Measurements from ENCODE around the gene URB2. TPM values are rescaled to one million over a fixed set of nuclear protein-coding genes. Genes with fewer than 3 reads are reported as not detected.

URB2 gene
- polyA plus RNA-seq, 1 donor = 8.7 TPM

DNA sequence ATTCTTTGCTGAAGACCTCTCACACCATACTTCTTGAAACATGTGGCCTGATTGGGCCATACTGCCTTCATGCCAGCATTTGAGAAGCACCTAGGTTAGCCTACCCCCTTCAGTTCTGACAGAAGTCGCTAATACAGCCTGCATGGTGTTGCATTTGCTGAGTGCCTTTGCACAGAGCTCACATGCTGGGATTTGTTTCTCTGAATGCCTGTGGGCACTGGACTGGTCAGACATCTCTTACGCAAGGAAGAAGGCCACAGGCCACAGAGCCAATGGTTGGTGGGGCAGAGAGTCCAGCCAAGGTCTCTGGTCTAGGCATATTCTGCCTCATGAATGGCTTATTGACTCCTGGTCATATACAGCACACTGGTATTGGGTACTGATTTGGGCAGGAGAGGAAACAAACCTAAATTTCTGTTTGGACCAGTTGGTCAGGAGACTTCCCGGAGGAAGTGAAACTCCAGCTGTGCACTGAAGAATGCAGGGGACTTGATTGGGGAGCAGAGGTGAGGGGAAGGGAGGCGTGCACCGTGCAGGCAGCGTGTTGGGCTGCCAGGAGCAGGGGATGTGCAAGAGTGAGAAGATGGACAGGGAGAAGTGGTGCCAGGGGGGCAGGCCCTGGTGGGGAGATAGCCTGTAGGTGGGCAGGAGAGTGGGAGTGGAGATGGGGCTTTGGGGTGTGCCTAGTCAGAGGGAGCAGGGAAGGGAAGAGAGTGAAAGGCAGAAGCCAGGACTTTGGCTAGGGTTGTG lies 18.1 kb downstream of the URB2 start:
- DNase-seq = no peak

DNA sequence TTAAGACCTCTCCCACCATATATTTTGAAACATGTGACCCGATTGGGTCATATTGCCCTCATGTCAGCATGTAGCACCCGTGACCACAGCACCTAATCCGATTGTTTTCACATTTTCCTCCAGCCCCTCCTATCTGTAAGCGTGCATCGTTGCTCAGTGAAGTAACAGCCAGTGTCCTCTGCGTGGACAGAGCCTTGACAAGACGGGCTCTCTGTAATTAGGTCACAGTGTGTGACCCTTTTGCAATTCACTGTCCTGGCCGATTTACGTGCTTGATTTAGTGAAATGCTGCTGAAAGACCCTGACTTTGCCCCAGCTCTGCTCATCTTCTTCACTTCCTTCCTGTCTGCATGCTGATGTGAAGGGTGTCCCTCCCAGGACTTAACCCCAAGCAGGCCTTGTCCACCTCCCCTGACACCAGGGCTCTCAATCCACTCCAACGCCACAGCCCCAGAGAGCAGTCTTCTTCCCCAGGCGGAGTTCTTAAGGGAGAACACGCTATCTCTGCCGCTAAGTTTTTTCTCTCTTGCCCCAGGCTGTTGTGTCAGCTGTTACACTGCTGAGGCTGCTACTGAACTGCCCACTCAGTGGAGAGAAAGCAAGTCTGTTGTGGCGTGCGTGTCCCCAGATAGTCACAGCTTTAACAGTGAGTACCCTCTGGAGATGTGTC lies 19.4 kb downstream of the URB2 start:
- no peak for DNase-seq

DNA sequence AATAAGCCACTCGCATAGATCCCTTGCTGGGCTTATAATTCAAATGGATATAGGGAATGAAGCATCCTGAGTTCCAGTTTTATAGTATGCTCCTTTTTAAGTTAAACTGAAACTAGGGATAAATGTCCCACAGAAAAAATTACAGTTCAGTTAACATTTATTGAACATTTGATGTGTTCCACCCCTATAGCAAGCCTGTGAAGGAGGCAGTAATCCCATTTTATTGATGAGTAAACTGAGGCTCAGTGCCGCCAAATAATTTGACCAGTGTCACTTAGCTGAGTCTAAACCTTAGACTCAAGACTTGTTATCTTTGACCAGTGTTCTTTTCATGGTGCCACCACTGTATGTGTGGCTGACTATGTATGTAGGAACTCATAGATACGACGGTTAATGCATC lies 22.4 kb downstream of the URB2 start:
- DNase-seq = no peak

DNA sequence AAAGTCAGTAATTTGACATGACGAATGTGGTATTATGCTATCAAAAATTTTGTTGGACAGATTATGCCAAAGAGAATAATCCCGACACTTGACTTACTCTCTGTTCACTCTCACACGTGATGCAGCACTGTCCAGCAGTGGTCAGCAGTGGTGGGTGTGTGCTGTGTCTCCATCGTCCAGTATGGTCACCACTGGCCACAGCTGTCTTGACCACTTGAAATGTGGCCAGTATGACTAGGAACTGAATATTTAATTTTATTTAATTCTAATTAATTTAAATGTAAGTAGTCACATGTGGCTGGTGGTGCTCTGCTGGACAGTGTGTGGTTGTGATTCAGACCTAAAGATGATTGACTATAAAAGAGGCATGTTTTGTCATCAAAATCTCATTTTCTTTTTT lies 24.0 kb downstream of the URB2 start:
- DNase-seq = no peak

DNA sequence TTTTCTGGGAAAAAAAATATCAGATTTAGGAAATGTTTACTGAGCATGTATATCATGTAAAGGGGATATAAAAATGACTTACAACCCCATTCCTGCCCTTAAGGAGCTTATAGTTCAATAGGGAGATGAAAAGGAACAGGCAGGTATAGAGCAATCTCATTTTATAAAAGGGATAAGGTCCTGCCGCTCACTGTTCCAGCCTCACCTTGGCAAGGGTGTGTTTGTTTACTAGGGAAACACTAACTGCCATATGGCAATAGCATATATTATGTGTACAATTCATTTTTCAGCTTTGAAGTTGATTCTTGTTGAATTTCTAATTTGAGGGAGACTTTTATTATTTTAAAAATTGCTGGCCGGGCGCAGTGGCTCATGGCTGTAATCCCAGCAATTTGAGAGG lies 25.5 kb downstream of the URB2 start:
- DNase-seq = no peak

DNA sequence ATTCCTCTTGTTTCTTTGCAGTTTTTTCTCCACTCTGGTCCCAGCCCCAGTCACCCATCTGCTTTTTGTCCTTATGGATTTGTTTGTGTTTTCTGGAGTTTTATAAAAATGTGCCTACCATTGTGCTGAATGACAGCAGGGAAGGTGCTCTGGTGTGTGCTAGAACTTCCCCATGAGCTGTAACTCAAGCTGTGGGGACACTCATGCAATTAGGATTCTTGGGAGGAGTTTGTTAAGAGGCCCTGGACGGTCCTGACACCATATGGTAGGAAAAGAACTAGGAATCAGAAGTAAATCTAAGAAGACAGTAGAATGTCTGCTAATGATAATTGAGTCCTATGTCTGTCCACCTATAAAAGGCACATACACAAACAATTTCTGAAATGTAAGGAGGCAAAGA lies 27.4 kb downstream of the URB2 start:
- DNase-seq = no peak

DNA sequence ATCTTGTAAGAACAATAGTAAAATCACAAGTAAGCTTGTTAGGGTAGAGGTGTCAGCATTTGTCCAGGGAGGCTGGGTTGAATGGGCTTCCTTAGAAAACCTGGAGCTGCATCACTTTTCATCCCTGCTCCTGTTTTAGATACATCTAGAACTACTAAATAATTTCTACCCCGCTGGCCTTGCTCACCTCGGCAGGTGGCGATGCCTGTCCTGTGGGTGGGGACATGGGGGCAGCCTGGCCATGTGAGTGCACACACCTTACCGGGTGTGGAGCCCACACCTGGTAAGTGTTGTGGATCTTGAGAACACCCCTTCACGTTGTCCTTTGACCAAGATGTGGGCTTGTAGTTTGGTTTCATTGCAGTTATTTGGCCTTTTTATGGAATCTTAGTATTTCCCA lies 29.7 kb downstream of the URB2 start:
- no peak for DNase-seq

DNA sequence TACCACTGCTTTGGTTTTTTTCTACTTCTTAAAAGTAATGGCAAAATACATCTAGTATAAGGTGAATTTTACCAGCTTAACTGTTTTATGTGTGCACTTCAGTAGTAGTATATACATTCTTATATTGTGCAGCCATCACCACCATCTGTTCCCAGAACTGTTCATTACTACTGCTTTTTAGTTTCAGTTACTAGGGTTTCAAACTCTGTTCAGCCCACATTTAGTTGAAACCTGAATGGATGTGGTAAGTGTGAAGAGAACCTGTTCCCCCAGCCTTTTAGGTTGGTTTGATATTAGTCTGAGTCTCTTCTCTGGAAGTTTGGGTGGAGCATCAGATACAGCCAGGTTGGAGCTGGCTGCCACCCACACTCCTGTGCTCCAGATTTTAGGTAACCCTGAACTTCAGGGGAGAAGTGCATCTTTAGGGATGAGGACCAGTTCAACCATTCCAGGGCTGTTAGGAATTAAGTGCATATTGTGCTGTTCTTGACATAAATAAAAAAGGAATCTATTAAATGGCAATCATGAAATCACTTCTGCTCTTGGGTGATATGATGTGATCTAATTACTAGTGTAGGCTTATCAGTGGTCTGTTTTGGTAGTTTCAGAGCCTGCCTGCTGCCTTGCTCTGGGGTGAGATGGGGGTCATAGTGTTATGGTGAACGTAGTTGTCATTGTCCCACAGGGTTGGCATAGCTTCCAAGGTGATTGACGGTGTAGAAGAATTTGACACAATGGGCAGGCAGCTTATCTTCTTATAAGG lies 32.1 kb downstream of the URB2 start:
- DNase-seq = no peak

DNA sequence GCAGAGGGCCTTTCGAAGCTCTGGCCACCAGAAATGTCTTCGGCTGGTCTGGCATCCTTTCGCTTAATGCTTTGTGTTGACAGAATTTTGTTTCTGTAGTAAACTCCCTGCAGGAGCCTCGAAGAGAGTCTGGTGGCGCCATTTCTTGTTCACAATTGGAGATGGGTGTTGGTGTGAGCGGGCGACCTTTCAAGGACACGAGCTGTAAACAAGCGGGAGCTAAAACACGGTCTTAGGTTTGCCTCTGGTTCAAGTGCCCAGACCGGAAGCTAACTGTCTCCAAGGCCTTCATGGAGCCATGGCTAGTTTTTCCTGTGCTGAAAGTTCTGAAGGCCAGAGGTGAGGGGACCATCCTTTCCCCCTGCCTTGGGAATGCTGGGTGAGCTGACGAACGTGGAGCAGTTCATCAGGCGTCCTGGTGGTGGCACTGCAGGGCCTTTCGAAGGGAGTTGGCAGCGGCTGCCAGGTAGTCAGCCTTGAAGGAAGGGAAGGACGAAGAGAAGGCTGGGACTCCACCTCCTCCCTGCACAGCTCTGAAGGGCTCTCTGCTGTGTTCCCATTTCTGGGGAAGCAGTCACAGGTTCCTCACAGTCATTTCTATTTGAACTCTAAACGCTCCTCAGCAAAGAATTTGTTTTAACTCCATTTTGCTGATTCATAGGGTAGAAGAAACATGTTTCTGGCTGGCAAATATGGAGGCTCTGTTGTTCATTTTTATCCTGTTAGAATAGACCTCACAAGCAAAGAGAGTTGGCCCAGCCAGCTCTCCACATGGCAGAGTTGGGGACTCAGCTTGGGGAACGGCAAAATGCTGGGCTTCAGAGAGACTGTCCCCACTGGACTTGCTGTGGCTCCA lies 35.2 kb downstream of the URB2 start:
- peak; percentile 57 for DNase-seq

DNA sequence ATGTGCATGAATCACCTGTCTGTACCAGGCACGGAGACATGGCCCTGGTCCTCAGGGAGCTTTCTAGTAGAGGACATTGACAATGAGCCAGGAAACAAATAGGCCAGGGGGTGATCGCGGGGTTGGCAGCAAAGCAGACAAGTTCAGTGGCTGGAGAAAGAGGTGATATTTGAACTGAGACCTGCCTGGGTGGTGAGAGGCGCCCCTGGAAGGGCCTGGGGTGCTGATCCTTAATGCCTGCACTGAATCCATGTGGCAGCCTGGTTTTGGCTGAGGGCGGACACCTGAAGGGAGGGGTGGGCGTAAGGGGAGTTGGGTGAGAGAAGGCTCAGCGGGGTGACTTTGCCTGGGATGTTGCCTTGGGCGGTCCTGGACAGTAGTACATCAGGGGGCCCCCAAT lies 35.9 kb downstream of the URB2 start:
- DNase-seq = no peak

DNA sequence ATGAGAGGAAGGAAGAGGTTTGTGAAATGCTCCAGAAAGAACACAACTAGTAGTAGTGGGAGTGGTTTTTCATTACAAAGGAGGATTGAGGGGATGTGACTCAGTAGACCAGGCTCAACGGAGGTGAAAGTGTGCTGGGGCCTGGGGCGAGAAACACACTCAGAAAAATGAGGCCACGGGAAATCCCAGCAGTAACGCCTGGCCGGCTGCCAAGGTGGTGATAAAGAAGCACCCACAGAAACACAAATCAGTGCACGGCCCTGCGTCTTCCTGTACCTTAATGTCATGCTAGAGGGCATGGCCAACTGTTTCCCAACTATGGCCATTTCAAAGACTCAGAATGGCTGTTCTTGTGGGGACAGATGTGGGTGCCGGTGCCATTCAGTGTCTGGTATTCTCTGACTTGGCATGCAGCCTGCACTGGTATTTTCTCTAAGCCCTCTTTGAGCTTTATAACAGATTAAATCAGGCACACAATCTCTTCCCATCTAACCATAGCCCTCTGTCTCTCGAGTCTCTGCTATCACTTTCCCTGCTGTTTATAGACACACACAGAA lies 38.2 kb downstream of the URB2 start:
- DNase-seq = no peak

DNA sequence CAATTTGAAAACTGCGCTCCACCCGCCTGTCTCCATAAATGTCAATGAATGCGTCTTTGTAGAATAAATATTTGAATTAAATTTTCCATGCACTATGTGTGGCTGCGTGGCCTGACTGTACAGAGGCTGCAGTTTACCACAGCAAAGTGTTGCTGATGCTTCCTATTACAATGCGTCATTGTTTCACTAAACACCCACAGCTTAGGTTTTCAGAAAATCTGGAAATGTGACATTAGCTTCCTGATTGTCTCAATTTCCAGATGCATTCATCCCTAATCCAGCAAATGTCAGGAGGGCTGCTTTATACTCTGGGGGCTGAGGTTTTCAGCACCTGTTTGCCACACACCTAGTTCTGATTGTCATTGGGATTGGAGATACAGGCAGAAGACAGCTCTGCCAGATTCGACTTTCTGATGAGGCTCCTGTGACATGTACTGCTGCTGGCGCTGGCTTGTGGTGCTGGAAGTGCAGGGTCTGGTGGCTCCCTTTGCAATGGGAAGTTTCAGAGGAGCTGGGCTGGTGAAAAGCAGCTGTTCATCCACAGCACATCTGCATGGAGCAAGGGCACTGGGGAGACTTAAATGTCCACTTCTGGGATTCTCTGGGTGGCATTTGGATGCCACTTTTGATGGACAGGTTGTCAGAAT lies 40.0 kb downstream of the URB2 start:
- no peak for DNase-seq

DNA sequence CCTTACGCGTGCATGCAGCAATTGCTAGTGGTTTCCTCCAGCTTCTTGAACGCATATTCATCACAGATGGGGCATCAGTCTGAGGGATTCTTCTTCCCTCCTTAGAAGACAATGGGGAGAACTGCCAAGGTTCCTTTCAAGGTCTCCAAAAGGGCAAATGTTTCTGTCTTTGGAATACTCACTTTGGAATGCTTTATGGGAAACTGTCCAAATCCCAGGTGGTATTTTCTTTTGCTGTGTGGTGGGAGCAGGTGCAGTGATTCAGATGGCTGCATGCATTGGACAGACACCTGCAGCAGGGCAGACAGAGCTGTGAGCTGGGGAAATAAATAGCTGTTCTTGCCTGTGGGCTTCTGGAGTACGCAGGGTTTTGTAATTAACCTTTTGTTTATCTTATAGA lies 40.5 kb downstream of the URB2 start:
- no peak for DNase-seq

DNA sequence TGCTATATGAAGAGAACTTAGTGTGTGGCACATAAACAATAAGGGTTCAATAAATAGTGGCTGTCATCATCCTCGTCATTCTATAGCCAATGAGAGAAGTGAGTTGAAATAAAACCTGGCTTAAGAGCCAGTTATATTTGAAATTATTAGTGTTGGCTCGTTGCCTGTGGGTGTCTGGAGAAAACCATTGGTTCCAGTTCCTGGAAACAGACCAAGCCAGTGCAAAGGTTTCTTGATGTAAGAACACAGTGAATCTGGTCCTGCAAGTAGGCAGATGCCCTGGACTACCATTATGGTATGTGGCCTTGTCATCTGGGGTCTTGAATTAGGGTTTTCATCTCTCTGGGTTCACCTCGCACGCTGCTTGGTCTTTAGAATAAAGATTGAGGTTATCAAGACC lies 43.3 kb downstream of the URB2 start:
- no peak for DNase-seq

DNA sequence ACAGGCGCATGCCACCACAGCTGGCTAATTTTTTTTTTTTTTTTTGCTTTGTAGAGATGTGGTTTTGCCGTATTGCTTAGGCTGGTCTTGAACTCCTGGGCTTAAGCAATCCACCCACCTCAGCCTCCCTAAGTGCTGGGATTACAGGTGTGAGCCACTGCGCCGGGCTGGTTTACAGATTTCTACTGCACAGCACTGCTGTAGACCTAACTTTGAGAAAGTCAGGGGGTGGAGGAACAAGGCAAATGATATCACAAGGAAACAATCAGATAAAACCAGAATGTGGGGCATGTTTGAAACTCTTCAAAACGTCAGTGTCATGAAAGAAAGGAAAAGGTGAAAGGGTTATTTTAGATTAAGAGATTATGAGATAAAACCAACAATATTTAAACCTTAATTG lies 45.3 kb downstream of the URB2 start:
- DNase-seq = no peak

DNA sequence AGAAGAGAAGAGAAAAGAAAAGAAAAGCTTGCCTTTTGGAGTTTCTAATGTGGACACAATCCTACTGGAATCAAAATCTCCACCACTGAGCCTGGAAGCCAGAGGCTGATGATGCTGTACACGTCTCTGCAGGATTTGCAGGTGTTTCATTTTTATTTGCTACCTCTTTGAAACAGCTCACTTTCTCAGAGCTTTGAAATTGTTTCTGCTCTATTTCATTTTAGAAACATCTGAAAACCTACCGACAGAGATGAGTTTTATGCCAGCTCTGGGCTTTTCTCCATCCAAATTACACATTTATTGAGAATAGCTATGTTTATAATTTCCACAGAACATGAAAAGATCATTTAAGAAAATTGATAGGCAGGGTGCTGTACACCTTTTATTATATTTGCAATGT lies 46.2 kb downstream of the URB2 start:
- DNase-seq = no peak

DNA sequence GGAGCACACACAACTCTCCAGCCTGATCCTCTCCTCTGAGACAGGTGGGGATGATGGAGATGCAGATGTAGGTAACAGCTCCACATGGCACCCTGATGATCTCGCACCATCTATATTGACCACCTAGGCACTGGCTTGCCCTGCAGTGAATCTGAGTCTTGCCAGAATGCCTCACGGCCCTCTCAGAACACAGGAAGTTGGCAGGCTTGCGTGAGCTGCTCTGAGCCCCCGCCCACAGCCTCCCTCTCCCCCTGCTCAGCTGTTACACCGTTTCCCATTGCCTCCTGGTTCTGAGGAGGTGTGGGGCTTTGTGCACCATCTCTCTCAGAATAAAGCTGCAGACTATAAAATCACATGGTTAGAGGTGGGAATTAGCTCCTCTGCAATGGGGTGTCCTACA lies 48.0 kb downstream of the URB2 start:
- DNase-seq = no peak

DNA sequence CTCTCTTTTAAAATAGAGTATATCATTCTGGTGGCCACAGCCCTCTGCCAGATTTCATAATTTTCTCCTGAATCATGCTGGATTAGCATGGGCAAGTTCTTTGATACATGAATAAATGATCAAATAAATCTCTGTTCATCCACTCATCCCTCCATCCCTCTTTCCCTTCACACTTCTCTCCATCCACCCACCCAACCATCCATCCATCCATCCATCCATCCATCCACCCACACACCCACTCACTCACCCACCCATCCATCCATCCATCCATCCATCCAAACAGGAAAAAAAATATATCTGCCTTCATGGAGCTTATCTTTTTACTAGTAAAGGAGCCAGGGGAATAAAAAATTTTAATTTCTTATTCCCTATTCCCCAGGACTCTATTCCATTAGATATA lies 49.3 kb downstream of the URB2 start:
- DNase-seq = no peak

DNA sequence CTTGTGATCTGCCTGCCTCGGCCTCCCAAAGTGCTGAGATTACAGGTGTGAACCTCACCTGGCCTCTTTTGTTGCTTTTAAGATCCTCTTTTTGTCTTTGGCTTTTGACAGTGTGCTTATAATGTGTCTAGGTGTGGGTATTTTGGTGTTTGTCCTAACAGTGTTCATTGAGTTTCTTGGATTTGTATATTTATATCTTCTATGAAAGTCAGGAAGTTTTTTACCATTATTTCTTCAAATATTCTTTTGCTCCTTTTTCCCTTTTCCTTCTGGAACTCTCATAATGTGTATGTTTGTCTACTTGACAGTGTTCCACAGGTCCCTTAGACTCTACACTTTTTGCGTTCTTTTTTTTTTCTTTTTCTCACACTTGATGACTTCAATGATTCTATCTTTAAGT lies 59.1 kb downstream of the URB2 start:
- no peak for DNase-seq

DNA sequence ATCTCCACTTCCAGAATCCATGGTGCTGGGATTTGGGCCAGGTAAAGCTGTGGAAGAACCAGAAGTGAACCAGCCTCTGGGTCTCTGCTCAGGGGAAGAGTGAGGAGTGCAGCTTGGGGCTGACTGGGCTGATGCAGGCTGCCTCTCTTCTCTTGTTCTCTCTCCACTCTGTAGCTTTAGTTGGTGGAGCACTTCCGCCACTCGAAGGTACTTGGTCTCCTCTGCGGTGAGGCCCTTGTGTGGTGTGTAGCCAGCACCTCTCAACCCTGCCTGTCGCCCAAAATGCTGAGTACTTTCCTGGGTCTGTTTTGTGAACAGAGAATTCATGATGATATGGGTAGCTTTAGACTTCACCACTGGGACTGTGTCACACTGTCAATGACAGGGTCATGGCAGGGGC lies 63.2 kb downstream of the URB2 start:
- DNase-seq = no peak

DNA sequence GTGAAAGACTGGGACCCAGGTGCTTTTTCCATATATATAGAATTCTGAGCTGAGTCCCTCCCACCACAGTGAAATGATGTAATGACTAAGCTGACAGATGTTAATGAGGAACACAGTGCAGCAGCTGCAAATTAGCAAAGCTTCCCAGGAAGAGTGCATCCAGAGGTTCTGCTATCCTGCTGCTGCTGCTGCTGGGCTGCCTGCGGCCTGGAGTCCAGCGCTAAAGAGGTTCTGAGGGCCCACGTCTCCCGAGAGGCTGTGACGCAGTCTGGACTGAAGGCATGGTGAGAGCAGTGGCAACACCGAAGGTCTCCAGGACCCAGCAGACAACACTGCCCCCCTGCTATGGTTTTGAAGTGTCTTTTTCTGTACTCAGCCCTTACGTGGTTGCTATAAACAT lies 63.9 kb downstream of the URB2 start:
- no peak for DNase-seq

DNA sequence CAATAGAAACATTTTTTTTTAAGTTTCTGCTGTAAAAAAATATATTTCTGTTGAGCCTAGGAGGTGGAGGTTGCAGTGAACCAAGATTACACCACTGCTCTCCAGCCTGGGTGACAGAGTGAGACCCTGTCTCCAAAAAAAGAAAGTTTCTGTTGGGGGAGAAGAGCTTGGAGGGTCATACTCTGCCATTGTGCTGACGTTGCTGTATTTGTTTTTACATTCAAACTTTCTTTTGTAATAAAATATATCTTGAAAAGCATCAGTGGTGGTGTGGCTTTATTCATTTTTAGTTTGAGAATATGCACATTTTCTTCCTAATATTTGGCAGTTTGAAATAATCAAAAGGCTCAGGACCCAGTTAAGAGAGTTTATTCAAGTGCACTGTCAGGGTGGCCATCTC lies 64.6 kb downstream of the URB2 start:
- DNase-seq = no peak
